Astrocyte (in vitro differentiated cells and primary cell): Measurements from ENCODE around the gene MAP3K6. TPM values are rescaled to one million over a fixed set of nuclear protein-coding genes. Genes with fewer than 3 reads are reported as not detected.
A peak's percentile ranks its signal among the peaks of the same experiment; 100 is the strongest.

Experiments used
- DNase-seq: peaks from one replicate; pipeline ENCODE4 v3.0.0-alpha.2; 2010; ENCODE audit warnings: low read depth
- FAIRE-seq: peaks from 2 replicates; lab custom pipeline; 2011; peaks lifted over from hg19 to GRCh38; lab: Jason Lieb, UNC
- H2AFZ ChIP-seq: 2 replicates; pipeline ENCODE4 v1.6.0; 2012; ENCODE audit warnings: low read depth, low read length, inconsistent platforms
- H3K27ac ChIP-seq: 2 replicates; pipeline ENCODE4 v1.5.1; 2011; ENCODE audit warnings: low read depth, low read length, inconsistent platforms
- H3K27me3 ChIP-seq: 2 replicates; pipeline ENCODE4 v1.6.0; 2011; ENCODE audit warnings: low read length, inconsistent platforms; ENCODE audit not compliant: insufficient read depth
- H3K36me3 ChIP-seq: 2 replicates; pipeline ENCODE4 v1.5.1; 2011; ENCODE audit warnings: low read length, inconsistent platforms; ENCODE audit not compliant: insufficient read depth
- H3K4me1 ChIP-seq: 2 replicates; pipeline ENCODE4 v1.5.1; 2011; ENCODE audit warnings: low read length, inconsistent platforms; ENCODE audit not compliant: insufficient read depth
- H3K4me2 ChIP-seq: 2 replicates; pipeline ENCODE4 v1.6.0; 2012; ENCODE audit warnings: low read length, inconsistent platforms
- H3K4me3 ChIP-seq: 2 replicates; pipeline ENCODE4 v1.5.1; 2011; ENCODE audit warnings: low read depth, mild to moderate bottlenecking, low read length, inconsistent platforms; ENCODE audit not compliant: insufficient read depth
- H3K79me2 ChIP-seq: 2 replicates; pipeline ENCODE4 v1.6.0; 2012; ENCODE audit warnings: mild to moderate bottlenecking, low read length, inconsistent platforms; ENCODE audit not compliant: insufficient read depth
- H3K9ac ChIP-seq: 2 replicates; pipeline ENCODE4 v1.6.0; 2012; ENCODE audit warnings: mild to moderate bottlenecking, low read length, inconsistent platforms
- H3K9me3 ChIP-seq: 2 replicates; pipeline ENCODE4 v1.5.1; 2012; ENCODE audit warnings: low read depth, mild to moderate bottlenecking, low read length, inconsistent platforms; ENCODE audit not compliant: insufficient read depth
- H4K20me1 ChIP-seq: 2 replicates; pipeline ENCODE4 v1.6.0; 2012; ENCODE audit warnings: low read length, inconsistent platforms; ENCODE audit not compliant: insufficient read depth
- H3K27ac Mint-ChIP-seq: one replicate; pipeline ENCODE4 v1.8.0; 2021; ENCODE audit warnings: mild to moderate bottlenecking, mixed read lengths; ENCODE audit not compliant: unreplicated experiment
- H3K27me3 Mint-ChIP-seq: one replicate; pipeline ENCODE4 v1.8.0; 2021; ENCODE audit warnings: low read depth, mixed read lengths; ENCODE audit not compliant: unreplicated experiment
- H3K36me3 Mint-ChIP-seq: one replicate; pipeline ENCODE4 v1.8.0; 2021; ENCODE audit warnings: low read depth, mixed read lengths; ENCODE audit not compliant: unreplicated experiment
- H3K4me1 Mint-ChIP-seq: one replicate; pipeline ENCODE4 v1.8.0; 2021; ENCODE audit warnings: low read depth, mixed read lengths; ENCODE audit not compliant: unreplicated experiment
- H3K4me3 Mint-ChIP-seq: one replicate; pipeline ENCODE4 v1.8.0; 2021; ENCODE audit warnings: mild to moderate bottlenecking, moderate library complexity, mixed read lengths; ENCODE audit not compliant: unreplicated experiment
- H3K9me3 Mint-ChIP-seq: one replicate; pipeline ENCODE4 v1.8.0; 2021; ENCODE audit warnings: mild to moderate bottlenecking, mixed read lengths; ENCODE audit not compliant: unreplicated experiment
- CTCF ChIP-seq: IDR thresholded peaks from 2 replicates; pipeline ENCODE4 v1.5.1; 2011; ENCODE audit warnings: low read depth, mild to moderate bottlenecking, inconsistent platforms, low read length, moderate library complexity; ENCODE audit not compliant: insufficient read depth
- EZH2 ChIP-seq: IDR thresholded peaks from 2 replicates; pipeline ENCODE4 v1.6.1; 2012; ENCODE audit warnings: mild to moderate bottlenecking, low read length, inconsistent platforms; ENCODE audit not compliant: insufficient read depth
- total RNA-seq: library from RNA; stranded (reverse); gene quantifications from 2 replicates; pipeline ENCODE4 v1.2.1, GENCODE V29; 2021

MAP3K6 gene
- total RNA-seq, 1 donor from 2014 or later, result 16.8 TPM

GRCh38 chr1:27349784-27350662 lies 16.7 kb downstream of the MAP3K6 start:
- no peak overlapping the region for H3K27ac ChIP-seq
- no peaks in the 10 kb centered on the region for H3K9me3 Mint-ChIP-seq
- no peaks in the 10 kb centered on the region for H3K79me2 ChIP-seq
- peak overlapping the region; percentile 80 for H2AFZ ChIP-seq
- H3K36me3 Mint-ChIP-seq, result peaks cover 4% of the 10 kb centered on the region
- no peaks in the 10 kb centered on the region for H4K20me1 ChIP-seq
- peaks cover 4% of the 10 kb centered on the region for H3K4me1 Mint-ChIP-seq
- peaks cover 15% of the 10 kb centered on the region for H3K4me1 ChIP-seq
- H3K27me3 ChIP-seq, result peaks cover 5% of the 10 kb centered on the region
- FAIRE-seq (no peak), DNase-seq (peak; percentile 66)
- H3K36me3 ChIP-seq, result no peaks in the 10 kb centered on the region
- H3K9me3 ChIP-seq, result no peaks in the 10 kb centered on the region
- H3K4me3 ChIP-seq, result peak overlapping the region; percentile 21
- H3K27me3 Mint-ChIP-seq, result peaks cover 2% of the 10 kb centered on the region
- H3K27ac Mint-ChIP-seq, result no peak overlapping the region
- H3K4me2 ChIP-seq, result peak overlapping the region; percentile 78
- peak overlapping the region; percentile 12 for H3K9ac ChIP-seq
- H3K4me3 Mint-ChIP-seq, result no peak overlapping the region
- TF ChIP-seq EZH2, result no peak
- no peak for TF ChIP-seq CTCF

GRCh38 chr1:27348861-27349783 lies 17.6 kb downstream of the MAP3K6 start:
- no peak for TF ChIP-seq CTCF
- TF ChIP-seq EZH2, result no peak
- H3K4me2 ChIP-seq, result peak overlapping the region; percentile 78
- DNase-seq (no peak), FAIRE-seq (no peak)
- no peak overlapping the region for H3K9ac ChIP-seq
- H3K36me3 ChIP-seq, result no peaks in the 10 kb centered on the region
- Mint-ChIP-seq H3K27me3 (peaks cover 5% of the 10 kb centered on the region), H3K9me3 (no peaks in the 10 kb centered on the region), H3K27ac (no peak overlapping the region), H3K4me1 (peaks cover 4% of the 10 kb centered on the region), H3K4me3 (no peak overlapping the region), H3K36me3 (peaks cover 4% of the 10 kb centered on the region)
- H4K20me1 ChIP-seq, result no peaks in the 10 kb centered on the region
- peak overlapping the region; percentile 21 for H3K4me3 ChIP-seq
- H3K27me3 ChIP-seq, result peaks cover 5% of the 10 kb centered on the region
- H3K9me3 ChIP-seq, result no peaks in the 10 kb centered on the region
- peaks cover 15% of the 10 kb centered on the region for H3K4me1 ChIP-seq
- H2AFZ ChIP-seq, result peak overlapping the region; percentile 80
- H3K27ac ChIP-seq, result no peak overlapping the region
- H3K79me2 ChIP-seq, result no peaks in the 10 kb centered on the region
